Lower lobe of right lung (tissue), 2 donors: ENCODE measurements around the gene HDAC9. TPM values are rescaled to one million over a fixed set of nuclear protein-coding genes. Genes with fewer than 3 reads are reported as not detected.

ENCODE experiments used
- ATAC-seq, 2 donors: fragments of 200-7000 bp; cut with Tn5 transposase; one replicate each; pipeline ENCODE4 v1.9.1; 2020 to 2022; ENCODE audit warnings: mild to moderate bottlenecking in 2 of 2, moderate library complexity in 2 of 2
- DNase-seq: peaks from one replicate; pipeline ENCODE4 v3.0.0-alpha.2; 2020
- H3K27ac ChIP-seq: fragments of 200-600 bp; one replicate; pipeline ENCODE4 v1.8.0; 2022
- H3K27me3 ChIP-seq: fragments of 200-600 bp; one replicate; pipeline ENCODE4 v1.8.0; 2022; ENCODE audit warnings: low read depth
- H3K36me3 ChIP-seq: fragments of 200-600 bp; one replicate; pipeline ENCODE4 v1.8.0; 2022; ENCODE audit warnings: mild to moderate bottlenecking
- H3K4me1 ChIP-seq: fragments of 200-600 bp; one replicate; pipeline ENCODE4 v1.8.0; 2022
- H3K4me3 ChIP-seq: fragments of 200-600 bp; one replicate; pipeline ENCODE4 v1.8.0; 2022; ENCODE audit warnings: mild to moderate bottlenecking
- H3K9me3 ChIP-seq: fragments of 200-600 bp; one replicate; pipeline ENCODE4 v1.8.0; 2022
- intact Hi-C: fragments of 100-400 bp; cut with DNase I; formaldehyde crosslinking; loops from one replicate; pipeline ENCODE4 v1.11.0; 2022
- total RNA-seq: library from RNA; stranded (reverse); fragmentation: NEBNext Ultra II Directional; extraction: Animal tissue kit (Norgen Biotek cat#: 25700); gene quantifications from one replicate; pipeline ENCODE4 v1.2.1, GENCODE V29; 2021
- TF ChIP-seq, protein P1 (sequence below): fragments of 200-600 bp; IDR thresholded peaks from one replicate; pipeline ENCODE4 v1.8.0; 2022; ENCODE audit warnings: antibody characterized with exemption, mild to moderate bottlenecking
- donor health status: DM: no; HTN: yes; CAD: no; lungs with severe emphysema.

The HDAC9 gene
- total RNA-seq, 1 donor from 2014 or later, result 14.3 TPM

DNA sequence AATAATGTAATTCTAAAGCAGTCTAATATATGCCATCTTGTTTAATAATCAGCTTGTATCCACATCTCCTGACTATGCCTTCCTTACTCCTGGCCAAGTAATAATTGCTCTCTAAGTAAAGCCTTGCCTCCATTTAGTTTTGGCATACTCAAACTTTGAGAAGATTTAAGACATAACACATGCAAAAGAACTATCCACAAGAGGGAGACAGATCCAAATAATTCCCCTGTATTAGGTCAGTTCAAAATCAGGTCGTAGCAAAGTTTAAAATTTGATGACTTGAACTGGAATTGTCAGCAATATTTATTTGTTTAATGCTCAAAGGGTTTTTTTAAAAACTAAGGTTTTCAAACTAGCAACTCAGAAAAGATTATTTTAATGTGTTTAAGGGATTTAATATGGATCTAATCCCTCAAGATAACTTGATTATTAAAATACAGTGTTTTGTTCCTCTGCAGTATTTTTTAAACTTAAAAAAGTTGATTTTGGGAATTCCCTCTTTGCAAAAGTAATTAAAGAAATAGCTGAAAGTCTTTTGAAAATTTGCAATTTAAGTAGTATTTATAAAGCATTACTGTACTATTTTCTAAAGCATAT is 95.3 kb downstream of the HDAC9 start:
- ATAC-seq, result no peak

DNA sequence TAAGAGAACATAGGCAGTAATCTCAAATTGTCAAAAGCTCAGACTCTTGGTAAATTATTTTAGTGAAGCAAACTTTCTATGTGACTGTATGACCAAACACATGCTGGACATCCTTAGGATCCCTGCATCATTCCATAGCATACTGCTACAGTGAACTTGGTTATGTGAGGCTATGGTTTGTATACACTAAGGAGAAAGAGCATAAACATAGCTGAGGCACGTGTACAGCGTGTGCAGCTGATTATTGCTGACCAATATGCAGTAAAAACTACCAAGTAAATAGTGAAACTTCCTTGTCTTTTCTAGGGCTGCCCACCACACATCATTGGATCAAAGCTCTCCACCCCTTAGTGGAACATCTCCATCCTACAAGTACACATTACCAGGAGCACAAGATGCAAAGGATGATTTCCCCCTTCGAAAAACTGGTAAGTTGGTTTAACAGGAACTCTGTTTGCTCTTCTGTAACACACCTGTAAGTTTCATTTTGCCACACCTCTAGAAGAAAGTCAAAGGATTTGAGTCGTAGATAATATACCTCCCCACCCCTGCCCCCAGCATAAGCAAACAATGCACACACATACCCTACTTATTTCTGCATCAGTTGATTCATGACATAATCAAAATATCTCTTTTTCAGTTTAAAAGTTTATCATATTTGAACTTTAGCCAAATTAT is 98.2 kb downstream of the HDAC9 start:
- Histone ChIP-seq H3K4me1 (no peaks in the 10 kb centered on the region), H3K27ac (no peak overlapping the region), H3K9me3 (no peaks in the 10 kb centered on the region), H3K36me3 (no peaks in the 10 kb centered on the region), H3K27me3 (no peaks in the 10 kb centered on the region), H3K4me3 (no peak overlapping the region)
- intact Hi-C loops, result no loop called here
- TF ChIP-seq, protein P1, sequence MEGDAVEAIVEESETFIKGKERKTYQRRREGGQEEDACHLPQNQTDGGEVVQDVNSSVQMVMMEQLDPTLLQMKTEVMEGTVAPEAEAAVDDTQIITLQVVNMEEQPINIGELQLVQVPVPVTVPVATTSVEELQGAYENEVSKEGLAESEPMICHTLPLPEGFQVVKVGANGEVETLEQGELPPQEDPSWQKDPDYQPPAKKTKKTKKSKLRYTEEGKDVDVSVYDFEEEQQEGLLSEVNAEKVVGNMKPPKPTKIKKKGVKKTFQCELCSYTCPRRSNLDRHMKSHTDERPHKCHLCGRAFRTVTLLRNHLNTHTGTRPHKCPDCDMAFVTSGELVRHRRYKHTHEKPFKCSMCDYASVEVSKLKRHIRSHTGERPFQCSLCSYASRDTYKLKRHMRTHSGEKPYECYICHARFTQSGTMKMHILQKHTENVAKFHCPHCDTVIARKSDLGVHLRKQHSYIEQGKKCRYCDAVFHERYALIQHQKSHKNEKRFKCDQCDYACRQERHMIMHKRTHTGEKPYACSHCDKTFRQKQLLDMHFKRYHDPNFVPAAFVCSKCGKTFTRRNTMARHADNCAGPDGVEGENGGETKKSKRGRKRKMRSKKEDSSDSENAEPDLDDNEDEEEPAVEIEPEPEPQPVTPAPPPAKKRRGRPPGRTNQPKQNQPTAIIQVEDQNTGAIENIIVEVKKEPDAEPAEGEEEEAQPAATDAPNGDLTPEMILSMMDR, result no peak
- no peak for DNase-seq
- no peak for ATAC-seq

More for the DNA sequence above, 95.3 kb downstream of the HDAC9 start:
- no peak for DNase-seq
- intact Hi-C loops, result no loop called here
- TF ChIP-seq, protein P1, result peak; percentile 49
- Histone ChIP-seq H3K9me3 (no peaks in the 10 kb centered on the region), H3K4me3 (no peak overlapping the region), H3K36me3 (no peaks in the 10 kb centered on the region), H3K27ac (no peak overlapping the region), H3K27me3 (no peaks in the 10 kb centered on the region), H3K4me1 (no peaks in the 10 kb centered on the region)

DNA sequence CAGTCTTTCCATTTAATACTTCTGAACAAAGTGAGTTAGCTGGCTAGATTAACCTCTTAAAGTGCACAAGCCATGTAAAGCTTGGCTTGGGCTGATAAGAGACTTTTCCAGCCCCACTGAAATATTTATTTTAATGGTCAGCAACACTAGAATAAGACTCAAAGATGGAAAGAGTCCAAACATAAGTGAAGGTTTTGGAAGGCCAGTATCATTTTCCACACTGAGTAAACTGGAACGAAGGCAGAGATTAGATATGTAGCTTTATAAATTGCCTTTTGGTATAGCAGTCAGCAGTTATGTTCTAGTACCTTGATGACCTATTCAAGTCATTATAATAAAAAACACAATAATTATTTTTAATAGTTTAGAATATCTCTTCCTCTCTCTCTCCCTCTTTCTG is 102.2 kb downstream of the HDAC9 start:
- intact Hi-C loops, result no loop called here
- Histone ChIP-seq H3K4me1 (no peaks in the 10 kb centered on the region), H3K36me3 (no peaks in the 10 kb centered on the region), H3K27me3 (no peaks in the 10 kb centered on the region), H3K27ac (no peak overlapping the region), H3K9me3 (peaks cover 6% of the 10 kb centered on the region), H3K4me3 (no peak overlapping the region)
- TF ChIP-seq, protein P1, result no peak
- no peak for DNase-seq
- ATAC-seq, result no peak

DNA sequence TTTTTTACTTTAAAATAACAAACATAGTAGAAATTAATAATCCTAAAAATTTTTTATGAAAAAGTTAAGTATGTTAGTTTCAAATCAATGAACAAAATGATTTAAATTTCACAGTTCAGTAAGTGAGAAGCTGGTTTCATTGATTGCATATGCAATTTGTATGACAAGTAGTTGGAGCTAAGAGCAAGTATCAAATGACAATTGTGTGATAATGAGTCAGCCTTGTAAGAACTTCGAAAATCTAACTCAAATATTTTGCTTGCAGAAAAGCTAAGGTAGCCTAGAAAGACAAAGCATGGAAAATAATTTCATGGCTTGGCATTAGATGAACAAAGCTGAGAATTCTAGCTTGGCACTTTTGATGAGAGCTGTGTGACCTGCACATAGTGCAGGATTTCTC is 111.5 kb downstream of the HDAC9 start:
- no peaks in the 10 kb centered on the region for H3K27me3 ChIP-seq
- TF ChIP-seq, protein P1, result no peak

DNA sequence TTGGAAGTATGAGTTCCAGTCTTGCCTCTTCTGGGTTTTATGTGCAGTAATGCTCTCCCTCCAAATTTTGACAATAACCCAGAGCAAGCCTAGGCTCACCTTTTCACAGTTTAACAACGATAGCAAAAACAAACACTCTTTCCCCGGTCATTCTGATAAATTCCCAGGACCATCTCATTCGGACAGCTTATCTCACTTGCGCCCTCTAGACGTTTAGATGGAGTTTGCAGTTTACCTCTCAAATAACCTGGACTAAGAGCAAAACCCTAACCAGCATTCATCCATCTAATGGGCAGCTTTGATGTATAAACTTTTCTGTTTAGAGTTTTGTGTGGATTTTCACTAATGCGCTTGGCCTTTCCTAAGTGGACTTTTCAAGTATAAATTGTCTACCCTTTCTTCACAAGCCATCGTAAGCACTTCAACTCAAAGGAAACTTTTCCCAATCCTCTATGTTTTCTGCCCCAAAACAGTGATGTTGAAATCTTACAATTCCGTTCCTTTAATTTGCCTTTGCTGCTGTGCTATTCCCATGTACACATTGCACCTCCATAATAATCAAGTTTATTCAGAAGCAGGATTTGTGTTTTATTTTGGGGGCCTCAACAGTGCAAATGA is 114.9 kb downstream of the HDAC9 start:
- no peaks in the 10 kb centered on the region for H3K27me3 ChIP-seq
- no peak overlapping the region for H3K27ac ChIP-seq
- H3K4me1 ChIP-seq, result no peaks in the 10 kb centered on the region
- ATAC-seq (peak in 1 of 2 donors; percentile 35), DNase-seq (no peak)
- peaks cover under 1% of the 10 kb centered on the region for H3K9me3 ChIP-seq
- H3K36me3 ChIP-seq, result no peaks in the 10 kb centered on the region
- H3K4me3 ChIP-seq, result no peak overlapping the region
- intact Hi-C loops, result no loop called here
- TF ChIP-seq, protein P1, result peak; percentile 46

More for the DNA sequence above, 111.5 kb downstream of the HDAC9 start:
- Histone ChIP-seq H3K27ac (no peak overlapping the region), H3K36me3 (no peaks in the 10 kb centered on the region), H3K4me3 (no peak overlapping the region), H3K9me3 (peaks cover 30% of the 10 kb centered on the region), H3K4me1 (no peaks in the 10 kb centered on the region)
- intact Hi-C loops, result no loop called here
- ATAC-seq (no peak), DNase-seq (no peak)
